NCI-H524 (cell line): ENCODE results near the gene MCTP1.
A peak's percentile ranks its signal among the peaks of the same experiment; 100 is the strongest.
"Not testable (repeated sequence)": the region's sequence is repeated elsewhere in the genome, so short reads cannot be mapped to it uniquely, and the experiment has no call there.

ENCODE experiments used
- DNase-seq, 2 experiments: peaks; one replicate each; lab custom pipeline; 2025; lab: John Stamatoyannopoulos, UW

Gene MCTP1

DNA sequence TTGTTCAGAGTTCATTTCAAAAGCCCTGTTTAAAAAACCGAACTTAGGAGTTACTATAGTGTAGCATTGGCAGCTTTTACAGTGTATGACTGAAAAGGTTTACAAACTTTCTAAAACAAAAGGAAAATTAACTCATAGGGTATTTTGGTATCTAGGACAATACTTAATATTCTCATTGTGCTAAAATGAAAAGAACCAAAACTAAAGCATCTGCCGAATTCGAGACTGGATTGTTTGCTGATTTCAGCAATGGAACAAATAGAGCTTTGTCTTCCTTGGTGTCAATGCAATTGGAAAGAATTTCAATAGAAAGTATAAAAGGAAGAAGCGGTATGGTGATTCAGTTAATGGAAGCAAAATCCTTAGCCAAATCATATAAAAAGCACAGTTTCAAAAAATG is 412.4 kb downstream of the MCTP1 start:
- DNase-seq, result no peak

DNA sequence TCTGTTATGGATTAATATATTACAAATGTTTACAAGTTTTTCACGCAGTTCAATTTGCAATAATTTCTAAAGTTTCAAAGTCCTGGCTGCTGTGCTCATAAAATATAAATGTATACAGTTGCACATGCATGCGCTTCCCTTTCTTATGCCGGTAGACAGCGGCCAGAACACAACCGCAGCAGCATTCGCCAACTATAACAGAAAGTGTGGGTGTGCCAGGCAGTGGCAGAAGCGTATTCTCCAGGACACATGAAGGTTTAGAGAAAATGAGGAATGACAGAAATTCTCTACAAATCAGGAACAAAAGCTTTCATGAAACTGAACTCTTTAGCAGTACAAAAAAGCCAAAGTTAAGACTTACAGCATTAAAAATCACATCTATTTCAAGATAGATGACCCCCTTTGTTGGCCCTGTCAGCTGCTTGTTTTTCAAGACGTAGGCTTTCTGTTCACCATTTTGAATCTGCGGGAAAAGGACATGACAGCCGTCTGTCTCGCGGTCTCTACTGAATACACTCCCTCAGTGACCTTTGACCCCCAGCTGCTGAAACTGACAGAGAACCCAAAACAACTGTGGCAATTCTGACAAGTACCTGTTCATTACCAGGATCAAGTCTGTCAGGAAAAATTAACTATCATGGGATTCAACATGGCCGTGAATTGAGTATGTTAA is 414.2 kb downstream of the MCTP1 start:
- no peak for DNase-seq

DNA sequence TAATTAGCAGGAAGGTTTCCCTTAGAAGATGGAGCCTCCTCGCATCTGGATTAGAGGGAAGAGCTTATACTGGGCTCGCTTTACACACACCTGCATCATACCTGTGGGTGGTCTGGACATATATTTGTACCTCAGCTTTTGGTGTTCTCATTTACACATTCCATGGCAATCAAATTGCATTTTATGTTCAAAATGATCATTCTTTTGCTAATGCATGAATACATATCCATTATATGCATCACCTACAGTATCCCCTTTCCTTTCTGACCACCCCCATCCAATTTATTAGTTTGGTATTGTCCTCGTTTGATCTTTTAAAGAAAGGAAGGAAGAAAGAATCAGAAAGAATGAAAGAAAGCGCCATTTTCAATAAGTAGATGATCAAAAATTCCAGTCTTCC is 415.0 kb downstream of the MCTP1 start:
- DNase-seq, result no peak

DNA sequence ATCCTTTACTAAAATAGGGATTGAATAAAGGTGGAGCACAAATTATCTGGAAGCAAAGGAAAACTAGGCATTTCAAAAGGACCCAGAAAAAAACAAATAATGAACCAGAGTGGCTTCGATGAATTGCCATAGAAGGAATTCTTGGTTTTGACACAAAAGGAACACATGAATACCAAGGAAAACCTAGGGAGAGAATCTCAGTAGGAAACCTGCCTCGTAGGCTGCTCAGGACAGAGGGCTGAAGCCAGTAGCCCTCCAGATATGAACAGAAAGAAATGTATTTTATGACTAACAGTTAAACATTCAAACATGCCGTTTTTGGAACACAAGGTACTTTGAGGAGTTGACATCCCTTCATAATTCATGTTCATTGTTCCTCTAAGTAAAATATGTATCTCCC is 420.9 kb downstream of the MCTP1 start:
- DNase-seq, result no peak

DNA sequence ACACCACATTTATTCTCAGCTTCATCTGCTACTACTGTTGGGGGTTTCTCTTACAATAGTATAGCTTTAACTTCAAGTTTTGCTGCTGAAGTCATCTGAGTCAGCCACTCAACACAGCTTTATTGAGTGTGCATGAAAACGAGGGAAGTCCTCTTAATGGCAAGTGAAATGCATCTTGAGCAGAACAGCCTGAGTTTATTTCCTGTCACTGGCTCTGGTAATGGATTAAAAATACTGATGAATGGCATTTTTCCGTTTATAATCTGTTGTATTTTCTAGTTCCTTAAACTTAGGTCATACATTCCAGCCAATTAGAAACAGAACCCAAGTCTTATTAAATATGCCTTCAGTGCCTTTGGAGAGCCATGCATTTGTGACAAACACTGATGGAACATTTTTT is 427.8 kb downstream of the MCTP1 start:
- no peak for DNase-seq

DNA sequence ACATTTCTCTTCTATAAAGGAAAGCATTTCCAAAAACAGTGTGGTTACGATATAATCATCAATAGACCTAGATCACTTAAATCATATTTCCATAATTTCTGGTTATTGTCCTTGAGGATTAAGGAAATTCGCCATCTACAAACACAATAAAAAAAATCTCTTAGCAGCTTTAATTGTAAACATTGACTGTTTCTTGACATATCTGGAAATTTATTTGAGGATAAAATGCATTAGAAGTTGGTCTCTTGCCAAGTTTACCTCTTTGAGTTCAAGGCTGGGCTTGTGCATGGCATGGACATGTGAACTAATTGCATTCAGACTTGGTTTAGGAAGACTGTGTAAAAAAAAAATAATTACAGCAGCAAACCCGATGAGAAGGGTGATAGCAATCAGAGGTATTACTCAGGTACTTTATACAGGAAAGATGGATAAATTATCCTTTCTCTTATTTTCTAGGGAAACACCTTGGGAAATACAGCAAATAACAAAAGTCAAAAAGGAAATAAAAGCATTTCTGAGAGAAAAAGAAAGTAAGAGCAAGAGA is 428.6 kb downstream of the MCTP1 start:
- DNase-seq, result no peak

DNA sequence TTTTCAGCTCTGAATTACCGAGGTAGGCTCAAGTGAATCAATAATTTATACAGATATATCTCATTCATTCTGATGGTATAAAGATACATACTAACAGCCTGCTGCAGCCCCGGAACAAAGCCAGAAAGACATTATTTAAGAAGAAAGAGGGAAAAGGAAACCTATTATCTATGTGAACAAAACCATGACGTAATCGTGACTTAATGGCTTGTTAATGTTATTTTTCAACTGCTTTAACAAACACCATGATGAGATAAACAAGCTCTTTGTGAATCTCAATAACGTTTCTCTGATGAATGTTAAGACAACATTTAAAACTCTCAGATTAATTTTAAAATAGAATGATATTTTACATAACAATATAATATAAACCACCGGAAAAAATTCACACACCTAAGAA is 429.4 kb downstream of the MCTP1 start:
- no peak for DNase-seq

DNA sequence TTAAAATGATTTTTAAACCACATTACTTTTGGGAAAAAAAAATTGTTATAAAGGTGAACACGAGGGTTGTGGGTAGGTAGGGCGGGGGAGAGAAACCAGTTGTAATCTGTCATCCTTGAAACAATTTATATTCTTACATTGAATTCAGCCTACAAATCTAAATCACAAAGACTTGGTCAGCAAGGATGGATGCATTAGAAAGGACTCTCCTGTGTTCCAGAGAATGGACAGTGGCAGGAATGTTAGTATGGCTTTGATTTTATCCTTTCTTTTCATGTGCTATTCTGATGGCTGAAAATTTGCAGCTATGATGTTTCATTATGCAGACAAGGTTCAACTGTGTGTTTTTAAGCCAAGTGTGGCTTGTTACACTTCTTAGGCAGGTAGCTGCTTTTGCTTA is 431.8 kb downstream of the MCTP1 start:
- DNase-seq, result no peak

DNA sequence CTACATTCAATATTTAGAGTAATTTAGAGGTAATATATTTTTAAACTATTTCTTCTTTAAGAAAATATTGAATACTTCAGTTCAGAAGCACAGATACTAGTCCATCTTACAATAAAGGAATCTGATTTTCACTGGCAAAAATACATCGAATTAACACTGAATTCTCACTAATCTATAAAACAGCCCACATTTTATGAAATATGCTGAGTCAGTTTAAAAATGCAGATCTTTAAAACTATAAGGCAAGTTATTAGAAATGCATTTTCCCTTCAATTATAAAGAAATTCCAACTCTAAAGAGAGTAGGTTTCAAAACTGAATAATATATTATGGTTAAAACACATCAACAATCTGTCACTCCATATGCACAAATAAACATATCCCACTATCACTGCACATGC is 433.9 kb downstream of the MCTP1 start:
- no peak for DNase-seq

DNA sequence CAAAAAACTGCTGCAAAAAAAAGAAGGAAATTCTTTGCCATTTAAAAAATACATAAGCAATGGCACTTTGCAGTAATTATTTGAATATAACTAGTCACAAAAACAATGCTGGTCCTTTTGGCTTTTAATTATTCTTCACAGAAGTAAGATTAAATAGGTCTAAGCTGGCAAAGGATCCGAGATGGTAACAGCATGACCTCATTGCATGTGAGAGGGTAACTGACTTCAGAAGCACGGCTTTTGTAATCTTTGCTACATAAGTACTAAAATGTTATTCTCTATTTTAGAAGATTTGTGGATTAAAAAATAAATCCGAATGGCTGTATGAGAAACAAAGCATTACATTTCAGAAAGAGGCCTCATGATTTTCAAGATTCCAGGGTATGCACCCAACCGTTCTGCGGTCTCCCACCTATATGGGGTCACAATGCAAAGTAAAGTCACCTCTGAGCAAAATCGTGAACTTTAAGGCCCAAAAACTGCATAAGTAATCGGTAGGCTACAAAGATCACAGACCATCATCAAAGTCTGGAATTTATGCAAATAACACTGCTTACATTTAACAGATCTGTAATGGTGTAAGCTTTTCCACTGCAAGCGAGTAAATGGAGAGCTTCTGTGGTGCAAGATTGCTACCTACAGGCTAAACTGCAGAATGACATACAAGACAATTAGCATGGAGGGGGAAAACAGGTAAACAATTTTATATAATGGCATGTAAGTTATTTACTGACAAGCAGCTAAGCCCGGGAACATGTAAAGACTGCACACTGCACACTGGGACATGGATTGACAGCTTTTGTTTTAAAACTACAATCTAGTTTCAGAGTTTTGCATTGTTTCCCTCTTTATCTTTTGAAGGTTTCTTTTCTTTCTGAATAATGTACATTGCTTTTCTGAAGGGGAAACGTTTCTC is 434.8 kb downstream of the MCTP1 start:
- DNase-seq, result peak; percentile 16 to 58

DNA sequence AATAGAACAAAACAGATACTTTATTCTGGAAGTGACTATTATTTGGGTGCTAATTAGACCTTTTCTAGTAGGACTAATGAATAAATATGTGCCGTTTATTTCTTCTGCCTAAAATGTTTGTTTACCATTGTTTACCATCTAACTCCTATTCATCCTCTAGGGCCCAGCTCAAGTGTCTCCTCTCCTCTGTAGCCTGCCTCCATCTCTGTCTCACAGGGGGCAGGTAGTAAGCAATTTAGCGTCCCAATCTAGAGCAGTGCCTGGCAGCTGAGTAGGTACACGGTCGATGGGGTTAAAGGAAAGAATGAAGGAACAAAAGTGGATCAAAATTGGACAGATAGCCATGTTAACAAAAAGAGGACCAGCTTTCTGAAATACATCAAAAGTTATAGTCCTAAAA is 435.6 kb downstream of the MCTP1 start:
- no peak for DNase-seq

DNA sequence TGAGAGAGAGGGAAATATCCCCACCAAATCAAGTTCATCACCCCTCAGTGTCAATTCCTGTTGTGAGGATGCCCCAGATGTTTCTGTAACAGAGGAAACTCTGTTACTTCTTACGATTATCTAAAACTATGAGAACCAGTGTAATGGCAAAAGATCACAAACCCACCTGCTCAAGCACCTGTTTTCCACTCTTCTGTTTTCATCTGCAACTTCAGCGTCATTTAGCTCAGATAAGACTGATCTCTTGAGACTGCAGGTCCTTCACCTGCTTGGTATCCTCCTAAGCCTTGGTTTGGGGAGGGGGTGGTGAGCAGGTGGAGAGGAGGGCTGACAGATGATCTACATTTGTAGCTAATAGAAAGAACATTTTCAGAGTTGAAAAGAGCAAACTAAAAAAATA is 437.2 kb downstream of the MCTP1 start:
- DNase-seq, result no peak

DNA sequence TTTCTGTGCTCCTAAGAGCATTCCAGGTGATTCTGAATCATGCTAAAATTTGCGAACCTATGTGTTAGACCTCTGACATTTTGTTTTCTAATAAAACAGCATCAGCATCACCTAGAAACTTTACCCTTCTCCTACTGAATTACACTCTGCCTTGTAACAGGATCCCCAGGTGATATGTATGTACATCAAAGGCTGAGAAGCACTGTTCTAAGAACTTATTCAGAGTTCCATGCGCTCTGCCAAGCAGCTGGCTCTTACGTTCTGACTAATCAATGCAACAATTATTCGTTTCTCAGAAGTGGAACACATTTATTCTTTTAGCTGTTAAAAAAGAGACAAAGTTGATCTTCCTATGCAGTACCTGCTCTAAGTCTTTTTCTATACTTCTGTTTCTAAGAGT is 437.9 kb downstream of the MCTP1 start:
- DNase-seq, result no peak

DNA sequence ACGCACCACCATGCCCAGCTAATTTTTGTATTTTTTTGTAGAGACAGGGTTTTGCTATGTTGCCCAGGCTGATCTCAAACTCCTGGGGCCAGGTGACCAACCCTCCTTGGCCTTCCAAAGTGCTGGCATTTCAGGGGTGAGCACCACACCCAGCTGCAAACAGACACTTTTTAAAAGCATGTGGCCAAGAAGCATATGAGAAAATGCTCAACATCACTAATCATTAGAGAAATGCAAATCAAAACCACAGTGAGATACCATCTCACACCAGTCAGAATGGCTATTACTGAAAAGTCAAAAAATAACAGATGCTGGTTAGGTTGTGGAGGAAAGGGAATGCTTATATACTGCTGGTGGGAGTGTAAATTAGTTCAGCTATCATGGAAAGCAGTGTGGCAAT is 439.2 kb downstream of the MCTP1 start:
- DNase-seq, result not testable (repeated sequence)

DNA sequence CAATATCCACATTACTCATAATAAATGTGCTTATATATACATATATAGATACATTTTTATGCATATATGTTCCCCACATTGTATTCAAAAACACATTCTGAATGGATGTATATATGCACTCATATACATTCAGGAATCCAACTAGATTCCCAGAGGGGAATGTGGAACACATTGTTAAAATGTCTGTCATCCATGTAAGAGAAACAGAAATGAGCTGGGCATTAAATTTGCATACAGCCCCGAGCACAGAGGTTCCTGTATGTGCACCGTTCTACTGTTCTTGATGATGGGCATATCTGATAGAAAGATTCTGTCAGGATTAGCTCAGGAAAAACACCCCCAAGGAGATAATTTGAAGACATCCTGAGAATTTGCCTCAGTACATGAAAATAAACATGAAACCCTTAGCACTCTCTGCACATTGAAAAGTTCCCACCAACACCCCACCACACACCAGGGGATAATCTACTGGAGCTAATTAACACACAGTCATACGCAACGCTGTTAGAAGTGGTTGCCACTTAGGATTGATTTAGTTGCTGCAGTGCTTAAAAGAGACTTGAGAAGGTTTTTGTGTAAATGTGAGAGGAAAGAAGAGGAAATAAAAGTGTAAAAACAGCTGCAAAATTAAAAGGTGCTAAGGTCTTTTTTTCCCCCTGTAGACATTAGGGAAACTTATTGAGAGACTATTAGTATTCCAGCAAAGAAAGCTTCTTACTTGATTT is 443.1 kb downstream of the MCTP1 start:
- DNase-seq, result peak in 1 of 2 experiments; percentile 11

DNA sequence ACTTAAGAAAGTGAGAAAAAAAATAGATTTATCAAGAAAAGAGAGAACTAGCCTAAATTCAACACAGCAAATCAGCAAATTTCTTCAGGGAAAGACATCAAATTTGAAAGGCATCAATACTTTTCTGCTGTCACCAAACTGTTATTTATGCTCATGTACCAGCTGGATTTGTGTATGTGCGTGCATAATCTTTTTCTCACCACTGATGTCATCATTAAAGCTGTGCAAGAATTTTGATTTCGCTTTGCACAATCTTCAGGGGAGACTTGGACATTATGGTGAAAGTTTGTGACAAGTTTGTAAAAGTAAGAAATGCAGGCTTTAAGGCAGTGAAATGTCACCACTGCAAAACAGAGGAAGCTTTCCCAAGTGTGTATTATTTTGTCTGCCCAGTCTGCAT is 451.0 kb downstream of the MCTP1 start:
- DNase-seq, result no peak

DNA sequence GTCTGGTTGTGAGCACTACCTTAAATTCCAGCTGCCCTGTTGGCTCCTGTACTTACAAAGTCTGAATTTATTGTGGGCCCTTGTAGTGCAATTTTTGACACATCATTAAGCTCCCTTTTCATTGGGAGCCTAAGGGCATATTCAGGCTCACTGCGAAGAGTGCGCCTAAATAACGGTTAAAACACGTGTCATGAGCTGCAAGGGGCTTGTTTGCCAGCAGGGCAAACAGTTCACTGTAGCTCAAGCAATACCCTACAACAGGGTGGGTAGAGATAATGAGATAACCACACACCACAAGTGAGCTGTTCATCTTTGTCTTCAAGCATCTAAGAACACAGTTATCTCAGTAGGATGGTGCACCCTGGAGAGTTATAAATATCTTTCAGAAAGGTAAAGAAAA is 452.2 kb downstream of the MCTP1 start:
- DNase-seq, result no peak

DNA sequence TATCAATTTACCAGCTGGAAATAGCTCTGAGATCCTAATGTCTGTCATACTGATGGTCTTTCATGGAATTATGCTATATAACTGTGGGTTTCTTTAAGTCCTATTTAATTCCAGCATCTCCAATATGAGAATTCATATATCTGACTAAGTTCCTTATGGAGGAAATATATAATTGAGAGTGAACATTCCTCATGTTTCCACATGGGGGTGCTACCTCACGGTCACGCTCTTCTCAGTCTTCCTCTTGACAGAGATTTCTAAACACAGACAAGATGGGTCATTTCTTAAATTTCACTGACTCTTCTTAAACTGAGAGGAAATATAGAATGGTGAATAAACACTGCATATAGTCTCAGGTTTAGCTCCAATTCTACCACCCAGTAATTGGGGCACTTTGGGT is 454.4 kb downstream of the MCTP1 start:
- DNase-seq, result no peak

DNA sequence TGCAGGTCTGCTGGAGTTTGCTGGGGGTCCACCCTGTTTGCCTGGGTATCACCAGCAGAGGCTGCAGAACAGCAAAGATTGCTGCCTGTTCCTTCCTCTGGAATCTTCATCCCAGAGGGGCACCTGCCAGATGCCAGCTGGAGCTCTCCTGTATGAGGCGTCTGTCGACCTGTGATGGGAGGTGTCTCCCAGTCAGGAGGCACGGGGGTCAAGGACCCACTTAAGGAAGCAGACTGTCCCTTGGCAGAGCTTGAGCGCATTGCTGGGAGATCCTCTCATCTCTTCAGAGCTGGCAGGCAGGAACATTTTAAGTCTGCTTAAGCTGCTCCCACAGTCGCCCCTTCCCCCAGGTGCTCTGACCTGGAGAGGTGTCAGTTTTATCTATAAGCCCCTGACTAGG is 456.7 kb downstream of the MCTP1 start:
- DNase-seq, result peak; percentile 21 to 68

DNA sequence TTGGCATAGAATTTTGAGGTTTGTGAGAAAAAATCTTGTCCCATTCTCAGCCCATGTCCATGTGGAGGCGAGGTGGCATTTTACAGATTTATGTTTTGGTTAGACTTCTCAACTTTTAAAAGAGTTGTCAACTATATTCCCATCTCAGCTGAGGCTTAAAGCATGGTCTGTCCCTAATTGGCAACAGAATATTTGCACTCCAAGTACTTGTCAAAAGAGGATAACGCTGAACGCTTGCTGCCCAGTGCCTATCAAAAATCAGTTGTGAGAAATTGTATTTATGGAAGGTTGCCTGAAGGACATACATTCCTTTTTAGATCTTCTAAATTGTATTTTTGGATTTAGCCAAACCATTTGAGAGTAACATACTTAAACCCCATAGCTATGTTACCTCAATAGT is 464.4 kb downstream of the MCTP1 start:
- no peak for DNase-seq

DNA sequence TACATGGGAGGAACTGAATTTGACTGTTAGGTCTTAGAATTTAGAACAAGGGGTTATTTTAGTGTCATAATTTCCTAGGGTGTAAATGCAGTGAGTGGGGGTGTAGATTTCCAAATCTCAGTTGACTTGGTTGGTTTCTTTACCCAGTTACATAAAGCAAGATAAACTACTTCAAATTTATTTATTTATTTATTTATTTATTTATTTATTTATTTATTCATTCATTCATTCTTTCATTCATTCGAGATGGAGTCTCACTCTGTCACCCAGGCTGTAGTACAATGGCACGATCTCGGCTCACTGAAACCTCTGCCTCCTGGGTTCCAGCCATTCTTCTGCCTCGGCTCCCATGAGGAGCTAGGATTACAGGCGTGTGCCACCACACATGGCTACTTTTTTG is 466.0 kb downstream of the MCTP1 start:
- DNase-seq, result no peak

DNA sequence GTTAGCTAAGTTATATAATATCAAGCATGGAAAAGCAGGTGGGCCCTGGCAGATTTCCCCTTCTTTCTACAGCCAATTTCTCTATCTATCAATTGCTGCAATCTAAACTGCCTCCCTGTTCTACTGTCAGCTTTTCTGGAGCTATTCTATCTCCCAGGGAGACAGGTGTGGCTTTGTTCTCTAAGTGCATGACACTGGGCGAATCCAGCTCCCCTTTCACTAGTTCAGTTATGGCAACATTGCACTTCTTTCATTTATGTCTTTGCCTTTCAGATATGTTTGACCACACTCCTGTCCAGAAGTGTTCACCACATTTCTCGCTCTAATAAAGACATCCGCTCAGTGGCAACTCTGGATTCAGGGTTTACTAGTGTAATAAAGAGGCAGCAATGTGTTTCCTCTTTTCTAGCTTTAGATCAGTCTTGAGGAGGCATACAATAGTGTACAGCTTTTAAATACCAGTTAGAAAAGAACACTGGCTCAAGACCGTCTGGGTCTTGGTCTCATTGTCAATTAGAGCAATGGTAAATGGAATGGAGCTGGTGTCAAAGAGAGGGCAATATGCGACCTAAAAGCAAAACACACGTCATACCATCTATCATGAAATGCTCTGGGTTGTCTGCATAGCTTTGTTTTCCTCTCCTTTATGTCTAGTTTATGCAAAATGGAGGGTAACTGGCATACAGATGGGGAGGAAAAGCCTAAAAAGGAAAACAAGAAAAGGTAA is 469.4 kb downstream of the MCTP1 start:
- DNase-seq, result no peak
